Gastrocnemius medialis (tissue), 4 donors: ENCODE data around the gene SLX9. TPM values are rescaled to one million over a fixed set of nuclear protein-coding genes. Genes with fewer than 3 reads are reported as not detected.
"Not testable (repeated sequence)": the region's sequence is repeated elsewhere in the genome, so short reads cannot be mapped to it uniquely, and the experiment has no call there.

Source experiments
- ATAC-seq, 2 donors: fragments of 150-250 bp; one replicate each; pipeline ENCODE4 v1.9.1; 2016
- DNase-seq, 2 donors: peaks; one replicate each; pipeline ENCODE4 v3.0.0-alpha.2; 2019
- H3K27ac ChIP-seq, 4 donors: fragments of 200-600 bp; sonication (generic); 1 replicate in 1 of 4; 2 replicates in 3 of 4; pipeline ENCODE4 v1.5.1; 2016 to 2018; ENCODE audit warnings: mild to moderate bottlenecking in 2 of 4, moderate library complexity in 1 of 4
- H3K27me3 ChIP-seq, 3 donors: fragments of 200-600 bp; sonication (generic) in 2 of 3; 1 replicate in 1 of 3; 2 replicates in 2 of 3; pipeline versions ENCODE4 v1.5.1 to v1.6.0; 2016 to 2019; ENCODE audit warnings: mild to moderate bottlenecking in 1 of 3, moderate library complexity in 1 of 3
- H3K36me3 ChIP-seq, 2 donors: fragments of 200-600 bp; sonication (generic) in 1 of 2; one replicate each; pipeline ENCODE4 v1.5.1; 2017 to 2018
- H3K4me1 ChIP-seq, 2 donors: fragments of 200-600 bp; sonication (generic) in 1 of 2; one replicate each; pipeline ENCODE4 v1.5.1; 2016 to 2017; ENCODE audit warnings: mild to moderate bottlenecking in 2 of 2
- H3K4me3 ChIP-seq, 4 donors: fragments of 200-600 bp; sonication (generic) in 3 of 4; 1 replicate in 1 of 4; 2 replicates in 3 of 4; pipeline ENCODE4 v1.5.1; 2016 to 2019; ENCODE audit warnings: mild to moderate bottlenecking in 2 of 4
- H3K9me3 ChIP-seq, 3 donors: fragments of 200-600 bp; sonication (generic) in 2 of 3; 1 replicate in 1 of 3; 2 replicates in 2 of 3; pipeline ENCODE4 v1.5.1; 2016 to 2019
- CTCF ChIP-seq, 5 experiments: fragments of 450-650 bp in 3 of 5; fragments of 200-600 bp in 2 of 5; sonication (generic) in 2 of 5; IDR thresholded peaks in 4 of 5; conservative IDR thresholded peaks in 1 of 5; 1 replicate in 4 of 5; 2 replicates in 1 of 5; pipeline ENCODE4 v1.5.1; 2016 to 2019; ENCODE audit warnings: antibody characterized with exemption in 5 of 5, mild to moderate bottlenecking in 3 of 5, moderate library complexity in 3 of 5
- POLR2A ChIP-seq, 2 donors: fragments of 450-650 bp; IDR thresholded peaks; one replicate each; pipeline ENCODE4 v1.6.1; 2017; ENCODE audit warnings: antibody characterized with exemption in 2 of 2, mild to moderate bottlenecking in 2 of 2, moderate library complexity in 2 of 2
- in situ Hi-C, 4 donors: fragments of 200-750 bp; cut with MboI; loops; one replicate each; pipeline versions ENCODE4 v1.15.0 to v1.8.0; 2017; ENCODE audit warnings: low sequenced_read_pairs in 4 of 4
- intact Hi-C: fragments of 100-400 bp; cut with DNase I; formaldehyde crosslinking; loops from one replicate; pipeline ENCODE4 v1.15.1; 2023; ENCODE audit warnings: low total_unique reads
- total RNA-seq, 4 donors: library from RNA; depleted of rRNA; stranded (reverse); fragments of >200 nt; gene quantifications; one replicate each; pipeline versions ENCODE4 v1.1.0 to v1.2.3, GENCODE V29; 2016

Gene SLX9
- total RNA-seq, 4 donors from 2014 or later: 23.7 to 37.6 (median 25.8) TPM

- in situ Hi-C loops (no loop called here), intact Hi-C loops (no loop called here)
- H3K36me3 ChIP-seq: no peaks in the 10 kb centered on the region
- no peak overlapping the region for H3K4me3 ChIP-seq
- ATAC-seq: no peak
- TF ChIP-seq POLR2A (IDR thresholded peaks at IDR 0.05) (no peak), CTCF (IDR thresholded peaks at IDR 0.05 in 4 of 5, conservative IDR thresholded peaks at IDR 0.05 in 1 of 5) (no peak)
- no peak for DNase-seq
- no peaks in the 10 kb centered on the region for H3K4me1 ChIP-seq
- H3K9me3 ChIP-seq: no peaks in the 10 kb centered on the region
- no peak overlapping the region for H3K27ac ChIP-seq
- H3K27me3 ChIP-seq: no peaks in the 10 kb centered on the region
Observed at GRCh38 chr21:44973598-44973997, 33.8 kb downstream of the SLX9 start.

- intact Hi-C loops (no loop called here), in situ Hi-C loops (no loop called here)
- no peak for TF ChIP-seq POLR2A (IDR thresholded peaks at IDR 0.05)
- TF ChIP-seq CTCF (IDR thresholded peaks at IDR 0.05 in 4 of 5, conservative IDR thresholded peaks at IDR 0.05 in 1 of 5): no peak
- Histone ChIP-seq H3K36me3 (no peaks in the 10 kb centered on the region), H3K9me3 (no peaks in the 10 kb centered on the region), H3K4me1 (no peaks in the 10 kb centered on the region), H3K4me3 (no peak overlapping the region), H3K27me3 (no peaks in the 10 kb centered on the region), H3K27ac (no peak overlapping the region)
- DNase-seq (no peak), ATAC-seq (no peak)
Observed at GRCh38 chr21:44974676-44975075, 34.8 kb downstream of the SLX9 start.

- in situ Hi-C loops: no loop called here
- ATAC-seq (no peak), DNase-seq (no peak)
- H3K27me3 ChIP-seq: no peaks in the 10 kb centered on the region
- intact Hi-C loops: no loop called here
- no peaks in the 10 kb centered on the region for H3K36me3 ChIP-seq
- TF ChIP-seq CTCF (IDR thresholded peaks at IDR 0.05 in 4 of 5, conservative IDR thresholded peaks at IDR 0.05 in 1 of 5) (no peak), POLR2A (IDR thresholded peaks at IDR 0.05) (no peak)
- H3K4me3 ChIP-seq: no peak overlapping the region
- H3K27ac ChIP-seq: no peak overlapping the region
- no peaks in the 10 kb centered on the region for H3K9me3 ChIP-seq
- H3K4me1 ChIP-seq: no peaks in the 10 kb centered on the region
Observed at GRCh38 chr21:44975720-44976555, 36.1 kb downstream of the SLX9 start.

- H3K27ac ChIP-seq, H3K36me3 ChIP-seq, H3K4me3 ChIP-seq, H3K9me3 ChIP-seq, intact Hi-C loops, DNase-seq, in situ Hi-C loops, H3K4me1 ChIP-seq, H3K27me3 ChIP-seq, ATAC-seq: not testable (repeated sequence)
Observed at GRCh38 chr21:44976556-44977393, 36.9 kb downstream of the SLX9 start.
